HG03520 (cell line): ENCODE results near the gene COL21A1.

ENCODE experiments used
- ATAC-seq: cut with Tn5 transposase; IDR thresholded peaks from one replicate; pipeline ENCODE4 v1.9.1; 2021; ENCODE audit warnings: mild to moderate bottlenecking, moderate library complexity; ENCODE audit not compliant: unreplicated experiment

COL21A1 gene

DNA sequence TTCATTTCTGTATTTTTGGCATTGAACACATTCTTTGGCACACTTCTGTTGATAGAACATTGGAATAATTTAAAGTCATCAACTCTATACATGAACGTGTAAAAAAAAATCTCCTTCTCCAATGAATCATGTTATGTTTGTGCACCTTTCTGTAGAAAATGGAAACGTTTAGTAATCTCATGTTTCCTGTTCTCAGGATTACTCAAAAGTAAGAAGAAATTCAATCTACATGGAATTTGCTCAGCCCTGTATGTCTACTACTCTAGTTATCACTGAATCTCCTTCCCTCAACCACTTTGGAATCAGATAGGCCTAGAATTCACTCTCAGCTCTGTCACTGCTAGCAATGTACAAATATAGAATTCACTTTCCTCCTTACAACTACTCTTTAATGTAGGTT, 103.6 kb downstream of the COL21A1 start:
- ATAC-seq, result no peak

DNA sequence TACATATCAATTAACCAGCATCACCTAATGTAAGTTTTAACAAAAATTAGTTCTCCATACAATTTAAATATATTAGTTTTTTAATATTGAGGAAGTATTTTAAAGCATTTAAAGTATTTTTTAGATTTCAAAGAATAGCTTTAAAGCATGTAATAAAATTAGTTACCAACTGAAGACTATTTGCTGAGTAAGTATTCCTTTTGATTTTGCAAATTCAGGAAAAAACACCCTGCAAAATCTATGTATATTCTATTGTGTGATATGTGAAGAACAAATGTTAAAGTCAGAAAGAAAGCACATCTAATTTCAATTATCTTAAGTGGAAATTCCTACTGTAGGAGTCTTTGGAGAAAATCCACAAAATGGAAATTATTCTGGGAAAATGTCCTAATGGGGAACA, 107.3 kb downstream of the COL21A1 start:
- ATAC-seq, result no peak

DNA sequence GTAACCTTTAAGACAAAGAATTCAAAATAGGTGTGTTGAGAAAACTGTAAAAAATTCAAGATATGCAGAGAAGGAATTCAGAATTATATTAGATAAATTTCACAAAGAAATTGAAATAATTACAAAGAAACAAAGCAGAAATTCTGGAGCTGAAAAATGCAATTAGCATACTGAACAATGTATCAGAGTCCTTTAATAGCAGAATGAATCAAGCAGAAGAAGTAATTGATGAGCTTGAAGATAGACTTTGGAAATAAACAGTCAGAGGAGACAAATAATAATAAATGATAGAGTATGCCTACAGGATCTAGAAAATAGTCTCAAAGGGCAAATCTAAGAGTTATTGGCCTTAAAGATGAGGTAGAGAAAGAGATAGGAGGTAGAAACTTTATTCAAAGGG, 131.7 kb downstream of the COL21A1 start:
- ATAC-seq, result no peak

DNA sequence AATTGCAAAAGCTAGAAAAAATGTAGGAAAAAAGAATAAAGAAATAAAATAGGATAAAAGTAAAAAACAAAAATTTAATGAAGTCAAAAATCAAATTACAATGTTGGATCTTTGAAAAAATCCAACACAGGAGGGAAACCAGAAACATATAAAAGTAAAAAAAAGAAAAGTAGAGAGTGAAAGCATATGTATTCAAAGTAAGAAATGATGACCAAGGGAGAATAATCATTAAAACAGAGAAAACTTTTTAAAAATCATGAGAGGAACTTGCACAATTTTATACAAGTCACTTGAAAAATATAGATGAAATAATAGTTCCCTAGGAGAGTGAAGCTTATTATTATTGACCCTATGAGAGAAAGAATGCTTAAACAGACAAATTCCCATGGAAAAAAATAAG, 138.2 kb downstream of the COL21A1 start:
- ATAC-seq, result no peak

DNA sequence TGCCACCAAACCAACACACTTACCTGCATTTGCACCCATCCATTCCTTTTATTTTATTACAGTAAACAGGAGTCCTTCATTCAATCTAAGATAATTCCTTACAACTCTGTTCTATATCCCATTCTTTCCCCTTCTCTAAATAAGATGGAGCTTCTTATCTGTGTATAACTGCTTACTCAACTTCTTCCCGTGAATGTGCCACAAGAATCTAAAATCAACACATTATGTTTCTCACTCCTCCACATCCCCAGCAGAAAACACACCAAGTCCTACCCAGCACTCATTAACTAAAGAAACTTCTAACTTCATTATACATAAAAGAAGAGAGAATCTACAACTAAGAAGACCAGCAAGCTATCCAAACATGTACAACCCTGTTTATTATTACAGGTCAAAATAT, 141.1 kb downstream of the COL21A1 start:
- no peak for ATAC-seq

DNA sequence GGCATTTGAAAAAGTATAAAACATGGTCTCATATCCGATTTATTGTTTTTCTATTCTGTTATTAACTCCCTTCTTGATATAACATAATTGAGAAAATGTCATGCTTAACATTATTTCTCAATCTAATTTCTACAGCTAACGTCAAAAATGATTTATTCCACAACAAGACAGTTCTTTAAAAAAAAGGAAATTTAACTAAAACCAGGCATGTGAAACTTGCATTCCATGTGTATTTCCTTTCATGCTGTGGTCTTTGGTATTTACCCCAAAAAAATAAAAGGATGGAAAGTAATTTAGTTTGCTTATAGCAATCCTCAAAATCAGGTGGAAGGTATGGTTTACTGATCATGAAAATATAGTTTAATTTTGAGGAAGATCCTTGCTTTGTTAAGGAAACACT, 142.8 kb downstream of the COL21A1 start:
- ATAC-seq, result no peak

DNA sequence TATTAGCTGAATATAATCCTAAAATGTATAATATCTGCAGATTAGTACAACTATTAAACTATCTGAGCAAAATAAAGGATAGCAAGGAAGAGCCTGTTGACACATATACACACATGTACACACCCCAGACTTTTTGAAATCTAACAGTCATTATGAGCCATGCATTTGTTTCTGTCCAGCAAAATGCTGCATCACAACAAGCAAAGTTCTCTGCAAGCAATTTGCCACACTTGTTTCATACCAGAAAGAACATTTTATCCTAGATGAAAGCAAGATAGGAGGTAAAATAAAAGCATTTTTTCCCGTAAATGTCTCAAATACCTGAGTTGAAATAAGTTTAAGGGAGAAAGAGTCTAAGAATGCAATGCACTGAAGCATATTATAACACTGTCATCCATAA, 145.2 kb downstream of the COL21A1 start:
- no peak for ATAC-seq

DNA sequence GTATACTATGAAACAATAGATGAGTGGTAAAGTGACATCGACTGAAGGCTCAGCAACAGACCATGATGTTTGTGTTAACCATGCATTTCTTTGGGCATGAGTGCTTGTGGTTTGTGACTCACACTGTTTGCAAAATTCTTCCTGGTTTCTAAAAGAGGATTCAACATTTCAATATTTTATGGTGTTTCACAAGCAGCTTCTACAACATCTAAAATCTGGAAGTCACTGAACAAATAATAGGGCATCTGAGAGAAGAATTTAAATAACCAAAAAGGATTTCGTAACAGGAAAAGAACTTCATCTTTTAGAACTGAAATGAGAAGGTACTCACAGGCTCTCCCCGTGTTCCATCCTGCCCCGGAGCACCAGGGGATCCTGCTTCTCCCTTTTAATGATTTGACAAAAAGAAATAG, 146.2 kb downstream of the COL21A1 start:
- ATAC-seq, result no peak

DNA sequence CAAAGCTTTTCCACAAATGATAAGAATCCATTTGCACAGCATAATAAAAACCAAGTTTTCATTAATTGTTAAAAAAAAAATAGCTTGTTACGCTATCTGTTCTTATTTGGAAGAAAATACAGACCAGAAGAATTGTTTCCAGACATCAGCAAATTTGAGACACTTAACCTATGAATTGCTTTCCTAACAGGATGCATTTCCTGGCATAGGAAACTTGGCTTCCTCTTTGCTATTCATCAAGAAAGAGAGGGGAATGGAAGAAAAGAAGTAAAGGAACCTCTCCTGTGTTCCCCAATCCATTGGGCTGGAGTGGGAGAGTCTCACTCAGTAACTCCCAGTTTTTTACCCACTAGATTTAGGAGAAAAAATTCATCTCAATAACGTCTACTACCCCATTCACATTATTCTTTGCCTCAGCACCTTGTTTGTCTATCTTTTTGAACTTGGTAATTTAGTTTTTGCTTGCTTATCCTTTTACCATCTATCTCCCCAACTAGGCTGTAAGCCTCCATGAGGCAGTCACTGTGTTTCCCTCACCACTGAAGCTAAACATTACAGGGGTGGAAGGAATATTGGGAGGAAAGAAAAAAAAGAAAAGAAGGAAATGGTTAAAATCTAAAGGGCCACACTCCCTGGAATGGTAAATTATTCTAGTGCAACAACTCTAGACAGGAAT, 150.3 kb downstream of the COL21A1 start:
- ATAC-seq, result no peak

DNA sequence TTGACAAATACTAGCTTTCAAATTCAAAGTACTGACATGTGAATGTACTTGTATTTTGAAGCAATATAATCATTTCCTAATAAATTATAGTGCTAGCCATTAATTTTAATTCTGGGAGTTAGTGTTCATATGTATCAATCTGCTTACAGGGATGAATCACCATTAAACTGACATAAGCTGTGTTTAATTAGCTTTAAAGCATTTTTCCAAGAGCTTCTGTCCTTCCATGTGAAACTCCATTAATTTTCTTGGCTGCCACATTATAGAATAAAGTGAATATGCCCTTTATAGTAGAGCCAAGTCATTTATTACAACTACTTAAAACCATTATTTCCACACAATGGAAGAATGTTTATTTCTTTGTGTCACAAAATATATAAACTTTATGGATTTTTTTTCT, 150.8 kb downstream of the COL21A1 start:
- no peak for ATAC-seq

DNA sequence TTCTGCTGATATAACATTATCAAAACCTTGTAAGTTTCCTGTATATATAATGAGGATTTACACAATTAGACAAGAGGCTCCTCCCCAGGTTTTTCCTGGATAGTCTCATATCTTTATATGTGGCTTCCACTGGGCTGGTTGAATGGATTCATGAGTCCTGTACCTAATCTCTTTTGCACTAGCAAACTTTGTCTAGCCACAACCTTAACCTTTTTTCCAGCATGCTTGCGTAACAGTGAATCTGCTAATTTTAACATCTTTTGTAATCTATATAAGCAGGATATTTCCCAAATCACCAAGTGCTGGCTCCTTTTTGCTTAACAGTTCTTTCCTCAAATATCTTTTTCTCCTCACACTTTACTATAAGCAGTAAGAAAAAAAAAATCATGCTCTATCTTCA, 153.6 kb downstream of the COL21A1 start:
- ATAC-seq, result no peak

DNA sequence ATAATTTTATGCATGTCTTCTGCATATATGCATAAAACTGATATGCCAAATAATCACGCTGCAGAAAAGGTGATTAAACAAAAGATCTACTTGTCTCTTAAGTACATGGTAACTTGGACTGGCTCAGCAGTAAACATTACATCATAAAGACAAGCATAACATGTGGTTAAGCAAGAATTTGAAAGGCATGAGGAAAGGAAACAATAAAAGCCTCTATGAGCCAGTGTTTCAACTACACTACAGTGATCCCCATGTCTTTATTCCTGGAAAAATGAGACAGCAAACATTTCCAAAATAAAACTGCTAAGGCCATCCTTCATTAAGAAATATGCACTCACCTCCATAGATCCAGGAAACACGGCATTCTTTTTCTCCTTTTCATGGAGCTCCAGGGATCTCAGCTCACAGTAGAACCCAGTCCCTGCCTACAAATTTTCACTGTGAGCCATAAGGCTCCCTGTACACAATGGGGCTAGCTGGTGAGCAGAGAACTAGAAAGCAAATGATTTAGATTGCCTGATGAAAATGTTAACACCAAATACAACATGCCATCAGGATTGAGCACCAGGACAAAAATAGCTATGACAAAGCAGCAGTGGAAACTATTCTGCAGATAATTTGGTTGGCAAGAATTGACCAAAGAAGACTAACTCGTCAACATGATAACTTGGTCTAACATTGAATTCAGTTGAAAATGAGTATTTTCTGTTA, 156.1 kb downstream of the COL21A1 start:
- no peak for ATAC-seq

DNA sequence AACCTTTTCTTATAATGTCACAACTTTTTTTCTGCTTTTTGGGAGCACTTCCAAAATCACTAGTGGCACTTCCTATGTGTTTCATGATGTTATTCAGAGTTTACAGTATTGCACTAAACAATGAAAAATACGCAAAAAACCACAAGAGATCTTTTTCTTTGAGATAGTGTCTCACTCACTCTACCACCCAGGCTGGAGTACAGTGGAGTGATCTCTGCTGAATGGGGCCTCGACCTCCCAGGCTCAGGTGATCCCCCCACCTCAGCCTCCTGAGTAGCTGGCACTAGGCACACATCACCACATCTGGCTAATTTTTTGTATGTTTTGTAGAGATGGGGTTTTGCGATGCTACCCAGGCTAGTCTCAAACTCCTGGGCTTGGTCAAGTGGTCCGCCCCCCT, 158.7 kb downstream of the COL21A1 start:
- ATAC-seq, result no peak

DNA sequence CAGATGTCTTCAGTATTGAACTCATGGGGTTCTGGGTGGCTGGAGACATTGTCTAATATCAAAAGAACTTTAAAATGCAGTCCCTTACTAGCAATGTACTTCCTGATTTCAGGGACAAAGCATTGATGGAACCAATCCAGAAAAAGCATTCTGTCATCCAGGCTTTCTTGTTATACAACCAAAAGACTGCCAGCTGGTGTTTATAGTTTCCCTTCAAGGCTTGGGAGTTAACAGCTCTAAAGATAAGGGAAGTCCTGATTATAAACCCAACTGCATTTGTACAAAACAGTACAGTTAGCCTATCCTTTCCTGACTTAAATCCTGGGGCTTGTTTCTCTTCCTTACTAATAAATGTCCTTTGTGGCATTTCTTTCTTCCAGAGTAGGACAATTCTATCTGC, 160.0 kb downstream of the COL21A1 start:
- no peak for ATAC-seq

DNA sequence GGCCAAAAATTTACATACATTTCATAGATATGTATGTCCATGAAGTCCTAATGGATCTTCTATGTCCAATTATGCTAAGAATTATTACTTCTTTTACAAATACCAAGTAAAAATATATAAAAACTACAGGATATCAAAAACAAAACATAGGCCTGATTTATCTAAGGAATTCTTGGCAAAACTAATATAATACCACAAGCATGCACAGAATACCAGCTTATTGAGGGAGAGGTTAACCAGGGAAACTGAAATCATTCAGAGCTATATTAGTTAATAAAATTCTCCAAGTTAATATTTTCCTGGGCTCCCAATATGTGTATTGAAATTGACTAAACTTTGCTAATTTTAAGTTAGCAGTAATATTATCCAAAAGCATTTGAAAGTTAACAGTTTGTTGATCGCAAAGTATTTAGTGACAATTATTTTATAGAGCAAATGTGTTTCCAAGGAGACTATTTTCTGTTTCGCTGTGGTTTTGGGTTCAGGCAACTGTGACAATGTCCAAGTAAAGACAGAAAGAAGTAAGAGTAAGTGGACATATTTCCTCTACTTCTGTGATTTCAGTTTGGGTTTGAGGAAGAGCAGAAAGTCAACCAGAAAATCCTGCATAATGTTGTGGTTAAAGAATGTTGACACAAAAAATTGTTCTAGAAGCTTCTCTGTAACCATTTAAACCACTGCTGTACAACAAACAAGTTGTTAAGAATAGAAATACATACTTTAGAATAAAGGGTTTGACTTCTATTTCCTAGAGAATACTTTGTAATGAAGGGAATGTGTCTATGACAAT, 167.4 kb downstream of the COL21A1 start:
- no peak for ATAC-seq

DNA sequence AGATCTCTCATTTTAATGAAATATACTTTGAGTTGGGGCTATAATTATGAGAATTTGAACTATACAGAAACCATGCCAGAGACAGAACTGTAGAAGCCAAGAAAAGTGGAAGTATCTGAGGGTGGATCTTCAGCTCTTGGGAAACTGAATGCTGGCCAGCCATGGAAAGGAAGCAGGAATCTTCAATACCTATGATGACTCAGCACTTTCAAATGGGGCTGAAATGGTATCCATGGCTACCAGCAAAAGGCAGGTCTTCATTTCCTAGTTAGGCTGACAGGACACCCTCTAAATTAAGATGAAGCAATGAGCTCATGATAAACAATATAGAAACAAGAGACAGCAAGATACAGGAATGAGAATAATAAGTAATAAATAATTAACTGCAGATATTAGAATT, 171.3 kb downstream of the COL21A1 start:
- no peak for ATAC-seq

DNA sequence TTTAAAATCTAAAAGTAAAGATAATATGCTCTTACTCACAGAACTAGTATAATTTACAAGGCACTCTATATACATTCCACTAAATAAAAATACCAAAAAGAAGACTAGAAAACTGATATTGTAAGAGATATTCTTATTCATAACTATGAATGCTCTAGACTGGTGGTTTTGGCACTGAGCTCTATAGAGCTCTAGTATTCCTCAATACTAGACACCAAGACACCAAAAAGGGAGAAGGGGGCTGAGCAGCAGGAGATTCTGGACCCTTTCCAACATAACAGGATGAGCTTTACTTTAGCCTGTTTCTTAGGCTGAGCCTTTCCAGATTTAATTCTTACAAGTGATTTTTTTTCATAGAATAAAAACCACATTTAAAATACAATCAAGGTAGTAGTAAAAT, 173.6 kb downstream of the COL21A1 start:
- ATAC-seq, result no peak

DNA sequence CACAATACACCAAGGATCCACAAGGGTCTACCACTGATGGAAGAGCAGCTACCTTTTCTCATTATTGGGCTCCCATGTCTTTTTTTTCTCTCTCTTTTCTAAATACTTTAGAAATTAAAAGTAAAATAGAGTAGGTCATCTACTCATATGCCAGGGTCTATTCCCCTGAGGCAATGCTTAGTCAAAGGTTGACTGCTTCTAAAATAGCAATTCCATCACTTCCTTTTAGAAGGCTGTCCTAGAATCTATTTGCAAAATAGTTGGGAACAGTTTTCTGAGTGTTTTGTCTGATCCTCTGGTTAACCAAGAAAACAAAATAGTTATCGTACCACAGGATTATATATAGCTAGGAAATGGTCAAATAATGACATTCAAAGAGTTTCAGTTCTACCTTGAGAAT, 174.1 kb downstream of the COL21A1 start:
- no peak for ATAC-seq

DNA sequence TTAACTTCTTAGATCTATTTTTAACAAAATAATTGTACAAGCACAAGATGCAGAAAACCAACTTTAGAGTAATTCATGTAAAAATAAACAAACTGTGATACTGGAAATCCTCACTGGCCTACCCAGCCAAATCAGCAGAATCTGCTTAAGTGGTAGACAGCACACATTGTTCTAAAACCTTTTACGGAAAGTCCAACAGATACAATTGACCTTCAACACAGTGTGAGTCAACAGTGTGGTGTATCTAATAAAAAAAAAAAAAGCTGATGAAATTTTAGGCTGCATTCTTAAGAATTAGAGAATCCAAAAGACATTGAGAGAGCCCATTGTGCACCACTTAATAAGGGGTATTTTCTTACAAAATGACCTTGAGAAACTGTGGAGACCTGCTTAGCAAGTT, 174.5 kb downstream of the COL21A1 start:
- no peak for ATAC-seq

DNA sequence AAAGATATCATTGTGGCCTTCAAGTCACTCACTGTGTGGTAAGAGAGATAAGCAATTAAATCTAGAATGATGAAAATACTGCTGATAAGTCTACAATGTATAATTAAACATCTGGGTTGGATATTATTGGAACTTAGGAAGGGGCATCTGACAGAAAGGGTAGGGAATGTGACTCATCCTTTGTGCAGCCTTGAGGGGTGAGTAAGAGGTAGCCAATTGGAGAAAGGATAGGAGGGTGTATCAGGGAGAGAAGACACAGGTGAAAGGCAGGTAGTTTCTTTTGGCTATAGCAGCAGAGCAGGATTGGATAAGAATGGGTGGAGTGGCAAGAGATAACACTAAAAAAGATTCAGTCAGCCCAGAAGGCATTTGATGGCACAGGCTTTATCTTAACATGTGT, 182.0 kb downstream of the COL21A1 start:
- ATAC-seq, result no peak

DNA sequence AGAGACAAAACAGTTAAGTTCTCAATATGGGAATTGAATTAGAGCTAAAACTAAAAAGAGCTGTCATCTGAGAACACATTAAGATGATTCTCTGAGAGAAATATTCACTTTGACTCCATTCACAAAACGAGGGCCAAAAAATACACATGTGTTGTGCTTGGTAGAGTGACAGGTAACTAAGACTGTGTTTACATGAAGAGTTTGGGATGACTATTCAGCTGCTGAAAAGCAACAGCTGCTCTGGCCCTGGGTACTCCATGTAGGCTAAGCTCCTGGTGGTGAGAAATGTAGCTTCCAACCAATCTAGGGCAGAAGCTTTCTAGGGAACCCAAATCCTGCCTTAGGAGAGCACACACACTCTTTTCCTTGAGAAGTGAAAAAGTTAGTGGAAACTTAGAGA, 184.5 kb downstream of the COL21A1 start:
- ATAC-seq, result no peak

DNA sequence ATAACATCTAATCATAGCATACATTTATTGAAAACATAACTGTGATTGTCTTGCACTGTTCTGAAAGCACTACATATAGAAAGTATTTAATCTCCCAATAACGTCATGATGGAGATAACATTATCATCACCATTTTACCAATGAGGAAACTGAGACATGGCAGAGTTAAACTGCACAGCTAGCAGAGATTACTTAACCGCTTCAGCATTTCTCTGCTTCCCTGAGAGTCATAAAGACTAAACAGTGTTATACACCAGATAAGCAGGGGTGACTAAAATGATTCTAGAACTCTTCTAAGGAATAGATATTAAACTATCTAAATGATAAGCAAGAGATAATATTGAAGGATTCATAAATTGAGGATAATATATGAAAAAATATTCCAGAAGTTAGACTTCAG, 188.7 kb downstream of the COL21A1 start:
- ATAC-seq, result no peak
